ENCODE data around the gene ALDH1A3.

- TF ChIP-seq CTCF (conservative IDR thresholded peaks at IDR 0.05; ENCODE audit: low read depth in 2 of 2): no peak
- TF ChIP-seq POLR2AphosphoS5 (IDR thresholded peaks at IDR 0.05; ENCODE audit: low read depth): no peak
- no peak for TF ChIP-seq REST (IDR thresholded peaks at IDR 0.05; ENCODE audit: unreplicated experiment)
- no peak for TF ChIP-seq EZH2 (IDR thresholded peaks at IDR 0.05; ENCODE audit: low read depth, unreplicated experiment)
- no peak for TF ChIP-seq EZH2phosphoT487 (IDR thresholded peaks at IDR 0.05; ENCODE audit: unreplicated experiment)
- no peak for TF ChIP-seq CREB1 (CRISPR knock-in tag; IDR thresholded peaks at IDR 0.05; ENCODE audit: low read depth)
Observed at GRCh38 chr15:100885116-100885515, 5.5 kb downstream of the ALDH1A3 start.
